Cardiac septum (tissue), 1 donor: Measurements from ENCODE around the gene ZNF516. TPM values are rescaled to one million over a fixed set of nuclear protein-coding genes. Genes with fewer than 3 reads are reported as not detected.

Experiments used
- DNase-seq: peaks from one replicate; pipeline ENCODE4 v3.0.0-alpha.2; 2020; ENCODE audit warnings: low spot score
- intact Hi-C: fragments of 100-400 bp; cut with DNase I; formaldehyde crosslinking; loops from one replicate; pipeline ENCODE4 v1.14.0; 2022
- total RNA-seq: library from RNA; stranded (reverse); fragmentation: NEBNext Ultra II Directional; extraction: Animal tissue kit (Norgen Biotek cat#: 25700); gene quantifications from one replicate; pipeline ENCODE4 v1.2.1, GENCODE V29; 2021
- donor health status: DM: no; HTN: no; CAD: no.

The ZNF516 gene
- total RNA-seq, 1 donor from 2014 or later: 14.7 TPM

- intact Hi-C loops: loop anchor here (5.0 kb wide), 2 partner anchors 465 to 1695 kb away; no protein-coding TSS in a partner anchor
- DNase-seq: no peak
These were observed 147.7 kb downstream of the ZNF516 start for GRCh38 chr18:76347341-76347740.

DNA sequence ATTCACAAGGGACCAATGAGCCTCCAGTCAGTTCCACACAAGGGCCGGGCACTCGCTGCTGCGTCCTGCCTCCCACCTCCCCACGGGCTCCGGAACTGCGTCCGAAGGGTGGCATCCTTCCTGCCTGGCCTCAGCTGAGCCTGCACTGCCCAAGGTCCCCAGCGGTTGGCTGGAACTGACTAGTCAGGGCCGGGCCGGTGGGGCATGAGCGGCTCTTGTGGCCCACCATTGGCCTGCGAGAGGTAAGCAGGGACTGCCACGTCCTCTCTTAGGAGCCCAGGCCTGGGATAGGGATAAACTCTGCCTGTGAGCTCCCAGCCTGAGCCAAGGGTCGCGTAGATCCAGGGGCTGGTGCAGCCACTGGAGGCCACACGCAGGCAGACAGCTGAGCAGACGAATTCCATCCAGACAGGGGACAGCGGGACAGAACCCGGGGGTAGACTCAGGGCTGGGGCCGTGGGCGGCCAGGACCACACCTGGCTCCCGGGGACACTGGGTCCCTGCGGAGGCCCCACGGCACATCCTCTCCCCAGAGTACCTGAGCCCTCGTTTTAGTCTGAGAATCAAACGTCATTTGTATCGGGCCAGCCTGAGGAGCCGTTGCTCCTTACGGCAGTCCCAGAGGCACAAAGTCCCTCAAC is 148.4 kb downstream of the ZNF516 start:
- no peak for DNase-seq
- intact Hi-C loops: loop anchor here (5.0 kb wide), 2 partner anchors 464 to 1694 kb away; no protein-coding TSS in a partner anchor

- intact Hi-C loops: loop anchor here (5.0 kb wide), 2 partner anchors 464 to 1694 kb away; no protein-coding TSS in a partner anchor
- DNase-seq: no peak
These were observed 149.1 kb downstream of the ZNF516 start for GRCh38 chr18:76345901-76346300.

- DNase-seq: no peak
- intact Hi-C loops: no loop called here
These were observed 151.0 kb downstream of the ZNF516 start for GRCh38 chr18:76343938-76344569.

DNA sequence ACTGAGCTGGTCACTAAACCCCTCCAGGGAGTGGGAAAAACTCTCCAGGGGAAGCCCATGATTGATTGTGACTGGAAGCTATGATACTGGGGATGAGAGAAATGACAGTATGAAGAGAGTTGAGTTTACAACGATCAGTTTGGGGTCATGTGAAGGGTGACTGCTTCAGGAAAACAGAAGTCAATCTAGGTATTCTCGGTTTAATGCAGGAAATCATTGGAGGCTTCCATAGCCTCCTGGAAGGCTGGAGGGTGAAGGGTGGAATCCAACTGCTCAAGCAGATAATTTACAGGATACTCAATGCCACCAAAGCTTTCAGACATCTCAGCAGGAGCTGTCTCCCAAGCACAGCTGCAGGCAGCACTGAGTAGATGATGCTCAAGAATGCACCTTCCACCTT is 154.6 kb downstream of the ZNF516 start:
- no peak for DNase-seq
- intact Hi-C loops: no loop called here

GRCh38 chr18:76339246-76339620 is 155.8 kb downstream of the ZNF516 start:
- DNase-seq: no peak
- intact Hi-C loops: no loop called here

GRCh38 chr18:76338619-76339245 is 156.3 kb downstream of the ZNF516 start:
- intact Hi-C loops: no loop called here
- no peak for DNase-seq

DNA sequence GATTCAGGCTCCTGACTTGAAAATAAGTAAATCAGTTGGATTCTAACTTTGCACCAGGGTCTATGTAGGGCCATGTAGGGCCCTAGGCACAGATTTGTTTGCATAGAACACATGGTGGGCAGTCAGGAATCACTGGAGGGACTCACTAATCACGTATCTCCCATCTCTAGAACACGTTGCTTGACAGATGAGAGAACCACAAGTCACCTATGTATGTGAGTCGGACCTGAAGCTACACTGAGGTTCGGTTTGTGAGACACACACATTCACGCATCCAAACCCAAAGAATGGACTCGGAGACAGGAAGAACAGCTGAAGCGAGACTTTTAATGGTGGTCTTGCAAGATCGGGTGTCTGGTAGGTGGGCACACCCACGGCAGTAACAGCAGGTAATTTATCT is 157.0 kb downstream of the ZNF516 start:
- intact Hi-C loops: no loop called here
- no peak for DNase-seq

DNA sequence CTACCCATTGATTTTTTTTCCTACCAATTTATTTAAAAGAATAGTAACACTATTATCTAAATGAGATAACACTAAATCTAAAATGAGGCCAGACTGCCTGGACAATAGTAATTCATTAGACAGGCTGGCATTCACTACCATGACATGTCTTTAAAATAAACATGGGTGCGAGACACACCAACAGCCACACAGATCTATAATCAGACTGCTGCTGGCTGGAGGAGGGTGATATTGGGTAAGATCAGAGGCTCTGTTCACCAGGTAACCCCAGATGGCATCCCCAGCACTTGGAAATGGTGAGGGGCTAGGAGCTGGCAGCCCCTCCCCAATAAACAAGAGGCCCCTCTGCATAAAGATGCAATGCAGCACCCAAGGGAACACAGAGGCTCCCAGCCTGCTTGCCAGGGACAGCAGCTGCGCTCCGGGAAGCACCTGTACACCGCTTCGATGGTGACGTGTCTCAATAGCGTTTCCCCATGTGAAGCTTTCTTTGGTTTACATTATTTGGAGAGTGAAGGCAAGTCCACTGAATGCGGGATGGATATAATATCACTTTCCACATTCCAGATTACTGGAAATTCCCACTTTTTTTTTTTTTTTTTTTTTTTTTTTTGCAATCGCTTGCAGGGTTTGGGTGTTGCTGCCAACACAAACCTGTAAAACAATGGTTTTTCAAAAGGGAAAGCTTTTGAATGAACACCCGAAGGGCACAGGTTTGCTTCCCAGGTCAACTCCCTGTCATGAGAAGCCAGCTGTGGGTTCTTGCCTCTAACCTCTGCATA is 159.0 kb downstream of the ZNF516 start:
- intact Hi-C loops: no loop called here
- DNase-seq: no peak

- intact Hi-C loops: no loop called here
- DNase-seq: no peak
These were observed 166.9 kb downstream of the ZNF516 start for GRCh38 chr18:76328140-76328539.

- no peak for DNase-seq
- intact Hi-C loops: no loop called here
These were observed 171.2 kb downstream of the ZNF516 start for GRCh38 chr18:76323891-76324290.

DNA sequence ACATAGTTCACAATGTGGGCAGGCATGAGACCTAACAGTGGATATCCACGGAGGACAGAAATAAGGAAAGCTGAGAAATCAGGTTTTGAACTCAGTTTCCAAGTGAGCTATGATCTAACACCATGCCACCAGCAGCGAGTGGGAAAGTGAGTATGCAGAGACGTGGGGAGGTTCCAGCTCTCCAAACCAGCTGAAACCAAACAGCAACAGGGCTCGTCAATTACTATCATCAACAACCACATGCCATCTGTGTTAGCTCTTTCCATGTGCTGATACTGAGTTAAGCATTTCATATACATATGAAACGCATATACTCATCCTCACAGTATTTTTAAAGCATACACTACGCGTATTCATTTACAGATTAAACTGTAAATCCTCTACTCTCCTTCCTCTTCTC is 172.4 kb downstream of the ZNF516 start:
- no peak for DNase-seq
- intact Hi-C loops: no loop called here

GRCh38 chr18:76319366-76319765 is 175.7 kb downstream of the ZNF516 start:
- intact Hi-C loops: no loop called here
- no peak for DNase-seq

- DNase-seq: no peak
- intact Hi-C loops: no loop called here
These were observed 176.4 kb downstream of the ZNF516 start for GRCh38 chr18:76318607-76319006.

- no peak for DNase-seq
- intact Hi-C loops: no loop called here
These were observed 177.9 kb downstream of the ZNF516 start for GRCh38 chr18:76317136-76317535.

- intact Hi-C loops: no loop called here
- no peak for DNase-seq
These were observed 179.3 kb downstream of the ZNF516 start for GRCh38 chr18:76315722-76316230.

DNA sequence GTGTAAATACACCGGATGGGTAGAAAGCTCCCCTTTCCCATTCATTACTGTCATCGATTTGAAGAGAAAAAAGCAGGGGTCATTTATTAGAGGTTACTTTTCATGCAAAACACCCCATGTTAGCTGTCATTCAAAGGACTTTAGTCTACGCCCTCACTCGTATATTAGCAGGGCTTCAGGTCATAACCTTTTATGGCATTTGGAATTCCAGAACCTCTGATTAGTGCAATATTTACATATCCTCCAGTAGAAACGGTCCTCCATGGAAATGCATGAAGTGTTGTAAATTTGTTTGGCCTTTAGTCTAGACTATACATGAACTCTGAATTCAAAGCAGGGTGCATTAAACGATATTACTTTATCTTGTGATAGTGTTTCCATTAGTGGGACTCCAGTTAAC is 180.5 kb downstream of the ZNF516 start:
- intact Hi-C loops: no loop called here
- no peak for DNase-seq

DNA sequence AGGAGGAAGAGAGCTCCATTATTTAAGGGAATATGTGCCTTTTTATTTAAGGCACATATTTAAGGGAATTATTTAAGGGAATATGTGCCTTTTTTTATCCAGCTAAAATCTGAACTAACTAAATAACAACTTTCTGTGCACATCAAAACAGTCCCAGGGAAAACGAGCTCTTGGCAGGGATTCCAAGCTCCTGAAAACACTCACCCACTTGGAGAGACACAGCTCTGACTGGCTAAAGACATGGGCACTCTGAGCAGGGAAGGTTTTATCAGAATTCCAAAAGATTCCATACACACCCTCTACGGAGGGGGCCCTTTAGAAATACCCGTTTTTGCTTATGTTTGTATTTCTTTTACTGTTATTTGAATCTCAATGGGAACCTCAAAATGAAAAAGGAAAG is 181.0 kb downstream of the ZNF516 start:
- no peak for DNase-seq
- intact Hi-C loops: no loop called here
